Esophagus muscularis mucosa (tissue), 3 donors: ENCODE results near the gene AMIGO3.

Experiments
- CTCF ChIP-seq, 3 experiments: fragments of 200-600 bp in 2 of 3; fragments of 450-650 bp in 1 of 3; sonication (generic) in 2 of 3; IDR thresholded peaks; one replicate each; pipeline ENCODE4 v1.5.1; 2017 to 2019; ENCODE audit warnings: antibody characterized with exemption in 3 of 3, mild to moderate bottlenecking in 2 of 3, moderate library complexity in 1 of 3
- POLR2A ChIP-seq: fragments of 450-650 bp; IDR thresholded peaks from one replicate; pipeline ENCODE4 v1.6.1; 2017; ENCODE audit warnings: antibody characterized with exemption, moderate library complexity, mild to moderate bottlenecking, low read depth
- POLR2AphosphoS5 ChIP-seq, 2 donors: sonication (generic); formaldehyde crosslinking; IDR thresholded peaks; one replicate each; pipeline ENCODE4 v1.6.1; 2017; ENCODE audit warnings: antibody characterized with exemption in 2 of 2

GRCh38 chr3:49681232-49681522, 38.3 kb downstream of the AMIGO3 start:
- TF ChIP-seq CTCF (IDR thresholded peaks at IDR 0.05) (no peak), POLR2A (no peak), POLR2AphosphoS5 (IDR thresholded peaks at IDR 0.05) (no peak)
